ENCODE data around the gene ZFP91.
A peak's percentile ranks its signal among the peaks of the same experiment; 100 is the strongest.
"Not testable (repeated sequence)": the region's sequence is repeated elsewhere in the genome, so short reads cannot be mapped to it uniquely, and the experiment has no call there.

The ZFP91 gene, protein sequence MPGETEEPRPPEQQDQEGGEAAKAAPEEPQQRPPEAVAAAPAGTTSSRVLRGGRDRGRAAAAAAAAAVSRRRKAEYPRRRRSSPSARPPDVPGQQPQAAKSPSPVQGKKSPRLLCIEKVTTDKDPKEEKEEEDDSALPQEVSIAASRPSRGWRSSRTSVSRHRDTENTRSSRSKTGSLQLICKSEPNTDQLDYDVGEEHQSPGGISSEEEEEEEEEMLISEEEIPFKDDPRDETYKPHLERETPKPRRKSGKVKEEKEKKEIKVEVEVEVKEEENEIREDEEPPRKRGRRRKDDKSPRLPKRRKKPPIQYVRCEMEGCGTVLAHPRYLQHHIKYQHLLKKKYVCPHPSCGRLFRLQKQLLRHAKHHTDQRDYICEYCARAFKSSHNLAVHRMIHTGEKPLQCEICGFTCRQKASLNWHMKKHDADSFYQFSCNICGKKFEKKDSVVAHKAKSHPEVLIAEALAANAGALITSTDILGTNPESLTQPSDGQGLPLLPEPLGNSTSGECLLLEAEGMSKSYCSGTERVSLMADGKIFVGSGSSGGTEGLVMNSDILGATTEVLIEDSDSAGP

DNA sequence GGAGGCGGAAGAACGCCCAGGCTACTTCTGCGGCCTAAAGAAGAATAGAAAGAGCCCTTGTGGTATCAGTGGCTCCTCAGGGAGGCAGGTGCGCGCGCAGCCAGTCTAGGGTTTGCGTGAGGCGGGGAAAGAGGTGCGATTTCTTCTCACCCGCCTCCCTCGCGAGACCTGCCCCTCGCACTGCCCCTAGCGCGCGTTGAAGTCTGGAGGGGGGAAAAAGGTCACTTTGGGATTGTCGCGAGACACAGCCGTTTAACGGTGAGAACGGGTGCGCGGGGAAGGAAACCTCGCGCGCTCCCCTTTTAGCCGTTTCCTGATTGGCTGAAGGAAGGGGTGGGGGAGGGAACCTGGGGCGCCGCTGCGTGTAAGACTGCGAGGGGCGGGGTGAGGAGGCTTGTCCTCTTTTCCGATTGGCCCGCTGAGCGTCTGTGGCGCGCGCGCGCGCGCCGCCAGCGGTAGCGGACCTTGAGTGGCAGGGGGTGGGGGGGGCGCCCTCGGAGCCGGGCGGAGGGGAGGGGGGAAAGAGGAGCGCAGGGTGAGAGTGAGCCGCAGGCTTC lies at the start of gene ZFP91:
Gene ZFP91 (plus strand): TSS at position 429 of the 557 bp plus-strand sequence. CDS start 219 bp downstream, outside the sequence.
- DNase-seq (ENCODE audit: low read depth, low spot score) = peak; percentile 94

DNA sequence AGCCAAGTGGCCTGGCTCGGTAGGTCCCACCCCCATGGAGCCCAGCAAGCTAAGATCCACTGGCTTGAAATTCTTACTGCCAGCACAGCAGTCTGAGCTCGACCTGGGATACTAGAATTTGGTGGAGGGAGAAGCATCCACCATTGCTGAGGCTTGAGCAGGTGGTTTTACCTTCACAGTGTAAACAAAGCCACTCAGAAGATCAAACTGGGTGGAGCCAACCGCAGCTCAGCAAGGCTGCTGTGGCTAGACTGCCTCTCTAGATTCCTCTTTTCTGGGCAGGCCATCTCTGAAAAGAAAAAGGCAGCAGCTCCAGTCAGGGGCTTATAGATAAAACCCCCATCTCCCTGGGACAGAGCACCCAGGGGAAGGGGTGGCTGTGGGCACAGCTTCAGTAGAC lies 48.6 kb upstream of the ZFP91 start:
- no peak for DNase-seq (ENCODE audit: low read depth, low spot score)

DNA sequence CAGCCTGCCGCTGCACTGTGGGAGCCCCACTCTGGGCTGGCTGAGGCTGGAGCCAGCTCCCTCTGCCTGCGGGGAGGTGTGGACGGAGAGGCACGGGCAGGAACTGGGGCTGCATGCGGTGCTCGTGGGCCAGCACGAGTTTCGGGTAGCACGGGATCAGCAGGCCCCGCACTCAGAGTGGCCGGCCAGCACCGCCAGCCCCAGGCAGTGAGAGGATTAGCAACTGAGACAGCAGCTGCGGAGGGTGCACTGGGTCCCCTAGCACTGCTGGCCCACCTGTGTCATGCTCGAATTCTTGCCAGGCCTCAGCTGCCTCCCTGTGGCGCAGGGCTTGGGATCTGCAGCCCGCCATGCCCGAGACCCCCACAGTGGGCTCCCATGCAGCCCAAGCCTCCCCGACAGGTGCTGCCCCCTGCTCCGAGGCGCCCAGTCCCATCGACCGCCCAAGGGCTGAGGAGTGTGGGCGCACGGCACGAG lies 47.0 kb upstream of the ZFP91 start:
- no peak for DNase-seq (ENCODE audit: low read depth, low spot score)

DNA sequence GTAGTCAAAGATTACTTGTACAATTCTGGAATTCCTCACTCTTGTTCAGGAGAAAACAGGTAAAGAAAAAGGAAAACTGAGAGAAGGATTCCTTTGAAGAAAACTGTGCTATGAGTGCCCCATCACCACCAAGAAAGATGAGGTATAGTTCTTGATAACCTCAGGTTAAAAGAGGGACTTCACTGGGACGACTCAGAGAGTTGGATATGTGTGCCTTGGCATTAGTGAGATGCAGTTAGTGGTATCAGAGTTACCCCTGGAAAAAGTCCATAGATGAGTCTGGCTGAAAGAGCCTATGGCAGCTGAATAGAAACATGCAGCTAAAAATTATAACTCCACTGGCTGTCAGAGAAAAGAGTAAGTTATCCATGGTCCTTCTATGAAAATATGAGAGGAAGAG lies 32.0 kb upstream of the ZFP91 start:
- DNase-seq (ENCODE audit: low read depth, low spot score) = no peak

DNA sequence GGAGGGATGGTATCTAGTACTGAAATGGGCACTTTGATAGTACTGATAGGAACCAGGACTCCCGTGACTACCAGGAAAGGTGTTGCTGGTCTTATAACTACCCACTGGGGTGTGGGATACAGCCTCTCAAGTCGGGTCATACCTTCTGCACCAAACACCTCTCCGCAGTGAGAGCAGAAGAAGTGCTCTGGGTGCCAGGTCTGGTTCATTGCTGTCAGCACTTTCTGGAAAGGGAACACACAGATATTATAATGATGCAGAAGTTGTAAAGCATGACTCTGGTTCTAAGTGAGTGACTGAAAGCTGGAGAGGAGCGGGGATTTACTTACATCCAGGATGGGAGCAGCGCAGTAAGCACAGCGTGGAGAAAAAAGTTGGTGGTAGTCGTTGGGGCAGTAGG lies 29.2 kb upstream of the ZFP91 start:
- DNase-seq (ENCODE audit: low read depth, low spot score) = no peak

DNA sequence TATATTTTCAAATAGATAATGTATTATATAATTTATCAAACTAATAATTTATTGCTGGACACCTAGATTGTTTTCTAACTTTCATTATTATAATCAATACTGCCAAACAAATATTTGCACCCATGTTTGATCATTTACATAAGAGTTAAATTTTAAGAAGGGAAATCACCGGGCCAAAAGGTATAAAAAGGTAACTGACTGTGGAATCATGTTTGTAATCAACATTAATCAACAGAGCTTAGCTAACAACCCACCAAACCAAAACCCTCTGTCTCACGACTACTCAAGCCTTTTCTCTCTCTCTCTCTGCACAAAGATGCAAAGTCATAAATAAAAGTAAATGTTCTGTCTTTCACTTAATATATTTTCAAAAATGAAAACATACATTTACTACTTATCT lies 18.0 kb upstream of the ZFP91 start:
- DNase-seq (ENCODE audit: low read depth, low spot score) = no peak

DNA sequence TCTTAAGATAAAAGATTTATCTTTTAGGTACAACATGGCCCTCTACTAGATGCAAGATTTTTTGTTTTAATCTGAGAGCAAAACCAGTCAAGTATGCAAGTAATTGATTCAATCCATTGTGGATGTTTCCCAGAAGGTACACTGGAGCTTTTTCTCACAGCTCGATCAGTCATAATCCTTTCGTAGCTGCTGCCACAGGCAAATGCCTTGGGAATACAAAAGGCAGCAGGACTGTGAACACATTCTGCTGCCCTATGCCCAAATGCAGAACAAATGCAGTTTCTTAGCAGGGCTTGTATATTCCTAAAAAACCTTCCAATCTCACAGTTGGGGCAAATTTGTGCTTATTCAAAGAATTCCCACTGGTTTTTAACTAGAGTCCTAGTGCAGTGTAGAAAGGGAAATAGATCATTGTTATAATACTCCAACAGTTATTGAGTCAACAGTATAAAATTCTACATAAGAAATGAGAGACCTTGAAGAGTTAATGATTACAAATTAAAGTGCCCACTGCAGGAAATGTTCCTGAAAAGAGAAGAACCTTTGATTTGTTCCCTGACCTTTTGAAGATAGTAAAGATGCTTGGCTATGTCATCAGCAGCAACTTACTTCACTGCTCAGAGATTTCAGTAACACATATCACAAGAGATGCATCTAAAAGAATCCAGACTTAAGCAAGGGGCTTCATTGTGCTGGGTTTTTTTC lies 17.3 kb upstream of the ZFP91 start:
- no peak for DNase-seq (ENCODE audit: low read depth, low spot score)

DNA sequence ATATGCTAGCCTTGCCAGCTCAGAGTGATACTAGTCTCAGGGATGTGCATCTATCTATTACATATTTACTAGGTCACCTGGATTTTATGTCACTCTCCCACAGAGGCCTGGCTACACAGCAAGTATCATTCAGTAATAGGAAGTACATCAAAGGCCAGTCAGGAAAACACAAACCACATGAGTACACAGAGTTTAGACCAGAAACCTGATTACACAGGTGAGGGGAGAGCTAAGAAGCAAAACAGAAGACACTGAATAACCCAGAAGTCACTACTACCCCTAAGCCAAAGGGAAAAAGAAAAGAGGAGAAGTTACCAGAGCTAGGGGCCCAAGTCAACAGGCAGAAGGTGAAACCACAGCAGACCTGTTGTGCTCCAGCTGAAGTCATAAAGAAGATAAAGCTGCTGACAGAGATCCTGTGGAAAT lies 16.5 kb upstream of the ZFP91 start:
- DNase-seq (ENCODE audit: low read depth, low spot score) = no peak

DNA sequence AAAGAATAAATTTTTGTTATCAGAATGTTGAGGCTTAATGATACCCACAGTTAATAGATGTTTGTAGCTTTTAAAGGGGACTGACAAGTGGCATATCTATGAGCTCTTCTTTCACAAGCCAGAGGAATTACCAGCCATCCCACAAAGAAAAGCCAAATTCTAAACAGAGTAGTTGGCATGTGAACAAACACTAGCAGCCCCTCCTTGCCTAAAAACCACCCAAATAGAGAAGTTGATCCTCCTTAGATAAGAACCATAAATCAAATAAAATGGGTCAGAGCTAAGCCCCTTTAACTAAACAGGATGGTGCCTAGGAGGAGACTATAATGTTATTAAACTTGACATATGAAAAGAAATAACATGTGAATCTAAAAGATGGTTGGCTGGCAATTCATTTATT lies 14.6 kb upstream of the ZFP91 start:
- no peak for DNase-seq (ENCODE audit: low read depth, low spot score)

DNA sequence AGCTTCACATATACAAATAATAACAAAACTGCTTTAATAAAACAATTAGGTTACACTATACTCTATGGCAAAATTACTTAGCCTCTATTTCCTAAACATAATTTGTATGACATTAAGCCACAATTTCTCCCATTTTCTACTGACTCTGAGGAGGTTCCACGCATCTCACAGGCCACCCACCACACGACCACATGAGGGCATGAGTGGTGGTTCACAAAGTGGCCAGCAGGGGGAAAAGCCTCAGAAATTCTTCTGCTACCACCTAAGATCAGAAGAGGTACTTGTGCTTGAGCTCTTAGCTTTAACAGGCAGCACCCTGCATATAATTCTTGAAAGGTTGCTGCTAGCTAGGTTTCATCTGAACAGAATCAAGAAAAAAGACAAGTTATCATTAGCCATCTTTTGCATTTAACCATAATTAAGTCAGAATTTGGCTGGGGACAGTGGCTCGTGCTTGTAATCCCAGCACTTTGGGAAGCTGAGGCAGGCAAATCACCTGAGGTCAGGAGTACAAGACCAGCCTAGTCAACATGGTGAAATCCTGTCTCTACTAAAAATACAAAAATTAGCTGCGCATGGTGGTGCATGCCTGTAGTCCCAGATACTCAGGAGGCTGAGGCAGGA lies 10.9 kb upstream of the ZFP91 start:
- peak; percentile 52 for DNase-seq (ENCODE audit: low read depth, low spot score)

DNA sequence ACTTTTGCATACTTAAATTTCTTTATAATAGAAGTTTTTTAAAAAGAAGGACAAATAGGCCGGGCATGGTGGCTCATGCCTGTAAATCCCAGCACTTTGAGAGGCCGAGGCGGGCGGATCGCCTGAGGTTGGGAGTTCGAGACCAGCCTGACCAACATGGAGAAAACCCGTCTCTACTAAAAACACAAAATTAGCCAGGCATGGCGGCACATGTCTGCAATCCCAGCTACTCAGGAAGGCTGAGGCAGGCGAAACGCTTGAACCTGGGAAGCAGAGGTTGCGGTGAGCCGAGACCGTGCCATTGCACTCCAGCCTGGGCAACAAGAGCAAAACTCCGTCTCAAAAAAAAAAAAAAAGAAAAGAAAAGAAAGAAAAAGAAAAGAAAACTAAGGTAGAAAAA lies 6.0 kb upstream of the ZFP91 start:
- not testable (repeated sequence) for DNase-seq (ENCODE audit: low read depth, low spot score)

DNA sequence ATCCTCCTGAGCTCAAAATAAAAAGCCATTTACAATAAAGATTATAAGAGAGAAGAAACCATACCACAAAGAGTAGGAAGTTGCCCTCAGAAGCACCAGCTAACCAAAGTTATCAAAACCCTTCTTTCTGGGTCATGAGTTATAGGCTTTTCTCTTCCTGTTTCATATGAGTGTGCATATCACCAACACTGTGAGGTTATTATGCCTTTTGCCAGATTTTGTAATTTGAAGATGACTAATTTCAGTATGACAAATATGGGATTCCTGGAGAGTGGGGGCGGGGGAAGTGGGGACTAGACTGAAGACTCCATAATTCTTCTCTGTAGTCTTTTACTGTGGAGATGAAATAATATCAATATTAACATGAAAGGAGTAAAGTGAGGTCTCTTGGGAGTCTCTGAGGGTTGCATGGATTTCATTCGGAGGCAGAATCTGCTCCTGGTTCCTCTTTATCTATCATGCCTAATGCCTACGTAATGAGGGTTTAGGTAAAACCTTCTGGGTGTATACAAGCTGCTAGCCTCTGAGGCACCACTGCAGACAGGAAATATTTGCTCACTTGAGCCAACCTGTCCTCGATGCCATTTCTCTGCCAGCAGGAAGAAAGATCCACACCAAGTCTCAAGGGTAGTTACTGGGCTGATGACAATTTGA lies 5.3 kb upstream of the ZFP91 start:
- DNase-seq (ENCODE audit: low read depth, low spot score) = peak; percentile 47

DNA sequence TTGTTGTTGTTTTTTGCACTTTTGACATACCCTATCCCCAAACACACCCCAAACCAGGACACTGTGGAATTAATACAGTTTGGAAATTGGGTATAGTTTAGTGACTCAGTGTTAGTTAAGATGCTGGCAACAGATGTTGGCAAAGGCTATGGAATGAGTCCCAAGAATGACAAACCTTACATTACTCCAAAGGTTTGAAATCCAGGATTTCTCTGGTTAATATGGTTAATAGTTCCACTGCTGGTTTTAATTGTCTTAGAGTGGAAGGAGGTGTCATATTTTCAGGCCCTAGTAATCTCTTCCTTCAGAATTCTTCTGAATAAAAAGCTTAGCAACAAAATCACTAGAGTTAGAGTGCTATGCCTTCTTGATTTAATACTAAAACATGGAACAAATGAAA lies 4.0 kb upstream of the ZFP91 start:
- no peak for DNase-seq (ENCODE audit: low read depth, low spot score)

DNA sequence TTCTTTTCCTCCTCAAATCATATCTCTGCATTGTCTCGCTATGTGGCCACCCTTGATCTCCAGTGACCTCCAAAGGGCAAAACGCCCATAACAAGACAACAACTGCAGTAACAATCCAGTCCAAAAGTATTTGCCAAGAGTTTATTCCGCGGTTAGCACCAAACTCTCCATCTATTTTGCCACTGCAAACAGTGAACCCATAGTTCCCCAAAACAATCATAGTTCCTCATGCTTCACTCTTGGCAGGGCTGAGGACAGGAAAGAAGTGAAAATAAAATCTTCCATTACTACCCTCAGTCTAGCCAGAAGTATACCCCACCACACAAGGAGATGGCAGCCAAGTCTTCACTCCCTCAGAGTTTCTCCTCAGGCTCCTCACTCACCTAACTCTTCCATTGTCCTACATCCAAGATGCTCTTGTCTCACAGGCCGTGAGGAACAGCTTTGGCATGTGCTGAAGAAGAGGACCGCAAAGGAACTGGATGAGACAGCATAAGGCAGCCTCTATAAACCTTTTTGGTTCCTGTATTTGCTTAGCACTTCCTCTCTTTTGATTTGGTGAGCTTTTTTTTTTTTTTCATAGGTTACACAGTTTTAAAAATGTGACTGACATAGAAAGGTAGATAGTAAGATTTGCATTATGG lies 3.4 kb upstream of the ZFP91 start, which contains the start of gene LPXN:
Gene LPXN (minus strand): TSS at position 480 of the 644 bp plus-strand sequence. CDS start 84 bp downstream, at position 396.
- no peak for DNase-seq (ENCODE audit: low read depth, low spot score)

DNA sequence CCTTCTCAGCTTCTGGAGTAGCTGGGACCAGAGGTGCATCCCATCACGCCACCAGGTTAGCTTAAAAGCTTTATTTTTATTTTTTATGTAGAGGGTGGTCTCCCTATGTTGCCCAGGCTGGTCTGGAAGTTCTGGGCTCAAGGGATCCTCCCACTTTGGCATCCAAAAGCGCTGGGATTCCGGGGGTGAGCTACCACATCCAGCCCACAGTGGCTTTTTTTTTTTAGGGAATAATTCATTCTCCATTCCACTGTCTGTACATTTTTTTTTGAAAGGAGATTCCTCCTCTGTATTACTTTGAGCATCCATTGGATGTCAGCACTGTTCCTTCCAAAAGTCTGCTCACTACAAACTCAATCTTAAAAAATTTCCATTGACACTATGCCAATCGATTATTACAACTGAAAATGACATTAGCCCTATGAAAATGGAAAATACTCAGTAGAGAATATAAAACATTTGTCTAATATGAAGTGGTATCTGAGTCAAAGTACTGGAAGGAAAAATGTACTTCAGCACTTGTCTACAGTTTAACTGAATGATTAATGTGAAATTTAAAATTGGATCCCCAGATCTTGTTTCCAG lies 1.9 kb upstream of the ZFP91 start:
- no peak for DNase-seq (ENCODE audit: low read depth, low spot score)

DNA sequence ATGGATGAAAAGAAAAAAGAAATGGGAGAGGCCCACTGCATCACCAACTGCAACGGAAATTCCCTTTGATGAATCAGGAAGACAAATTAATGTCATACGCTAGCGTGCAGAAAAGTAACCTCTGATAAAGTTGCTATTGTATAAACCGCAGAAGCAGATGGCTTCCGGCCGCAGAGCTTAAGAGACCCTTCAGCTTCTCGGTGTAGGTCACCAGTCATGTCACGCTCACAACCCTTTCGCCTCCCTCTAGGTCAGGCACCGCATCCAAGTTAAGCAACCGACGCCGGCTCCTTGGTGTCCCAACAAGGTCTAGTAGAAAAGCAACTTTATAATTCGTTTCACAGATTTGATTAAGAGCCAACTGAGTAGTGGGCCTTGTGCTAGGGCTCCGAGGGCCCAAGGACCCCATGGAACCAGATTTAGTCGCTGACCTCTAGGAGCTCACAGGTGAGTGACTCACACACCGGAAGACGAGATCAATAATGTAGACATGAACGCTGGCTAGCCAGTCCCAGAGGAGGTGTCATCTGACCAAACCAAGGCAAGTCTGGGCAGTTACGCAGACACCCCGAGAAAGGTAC lies 1.2 kb upstream of the ZFP91 start:
- peak; percentile 70 for DNase-seq (ENCODE audit: low read depth, low spot score)

DNA sequence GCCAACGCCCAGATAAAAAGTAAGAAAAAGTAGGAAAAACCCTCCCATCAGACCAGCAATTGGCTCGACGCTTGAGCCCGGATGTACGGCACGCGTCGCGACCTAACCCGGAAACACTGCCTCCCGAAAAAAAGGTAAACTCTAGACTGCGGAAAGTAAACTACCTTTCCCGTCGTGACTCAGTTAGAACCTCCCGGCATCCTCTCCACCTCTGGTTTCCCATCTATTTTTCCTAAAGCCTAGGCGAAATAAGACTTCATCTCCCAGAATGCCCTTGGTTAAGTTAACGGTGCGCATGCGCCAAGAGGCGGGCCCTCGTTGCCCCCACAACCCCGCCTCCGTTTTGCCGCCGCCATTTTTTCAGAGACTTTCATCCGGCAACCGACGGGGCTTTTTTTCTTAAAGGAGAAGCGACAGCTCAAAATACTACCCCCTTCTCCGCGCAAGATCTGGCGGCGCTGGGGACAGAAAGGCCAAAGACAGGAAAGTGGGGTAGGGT lies 678 bp upstream of the ZFP91 start:
- DNase-seq (ENCODE audit: low read depth, low spot score) = peak; percentile 86

DNA sequence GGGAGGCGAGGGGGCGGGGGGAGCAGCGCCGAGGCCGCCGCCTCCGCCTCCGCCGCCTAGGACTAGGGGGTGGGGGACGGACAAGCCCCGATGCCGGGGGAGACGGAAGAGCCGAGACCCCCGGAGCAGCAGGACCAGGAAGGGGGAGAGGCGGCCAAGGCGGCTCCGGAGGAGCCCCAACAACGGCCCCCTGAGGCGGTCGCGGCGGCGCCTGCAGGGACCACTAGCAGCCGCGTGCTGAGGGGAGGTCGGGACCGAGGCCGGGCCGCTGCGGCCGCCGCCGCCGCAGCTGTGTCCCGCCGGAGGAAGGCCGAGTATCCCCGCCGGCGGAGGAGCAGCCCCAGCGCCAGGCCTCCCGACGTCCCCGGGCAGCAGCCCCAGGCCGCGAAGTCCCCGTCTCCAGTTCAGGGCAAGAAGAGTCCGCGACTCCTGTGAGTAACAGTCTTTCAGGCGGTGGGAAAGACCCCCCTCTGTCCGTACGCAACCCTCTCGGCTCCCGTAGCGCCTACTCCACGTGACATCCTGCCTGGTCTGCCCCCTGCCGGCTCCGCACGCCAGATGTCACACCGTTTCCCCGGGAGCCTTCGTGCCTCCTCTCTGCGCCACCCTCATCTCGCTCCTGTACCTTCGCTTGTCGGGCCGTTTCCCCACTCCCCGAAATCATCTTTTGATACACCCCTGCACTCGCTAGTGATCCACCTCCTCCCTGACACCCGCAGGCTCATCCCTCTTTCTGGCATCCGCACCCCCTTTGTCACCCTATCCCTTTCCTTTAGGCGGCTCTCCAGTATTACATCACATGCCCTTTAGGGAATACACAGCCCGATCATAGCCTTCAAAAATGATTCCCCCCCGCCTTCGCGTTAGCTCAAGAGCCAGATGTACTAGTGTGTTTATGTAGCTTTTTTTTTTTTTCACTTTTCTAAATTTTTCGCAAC lies 598 bp downstream of the ZFP91 start:
- DNase-seq (ENCODE audit: low read depth, low spot score) = peak; percentile 87

DNA sequence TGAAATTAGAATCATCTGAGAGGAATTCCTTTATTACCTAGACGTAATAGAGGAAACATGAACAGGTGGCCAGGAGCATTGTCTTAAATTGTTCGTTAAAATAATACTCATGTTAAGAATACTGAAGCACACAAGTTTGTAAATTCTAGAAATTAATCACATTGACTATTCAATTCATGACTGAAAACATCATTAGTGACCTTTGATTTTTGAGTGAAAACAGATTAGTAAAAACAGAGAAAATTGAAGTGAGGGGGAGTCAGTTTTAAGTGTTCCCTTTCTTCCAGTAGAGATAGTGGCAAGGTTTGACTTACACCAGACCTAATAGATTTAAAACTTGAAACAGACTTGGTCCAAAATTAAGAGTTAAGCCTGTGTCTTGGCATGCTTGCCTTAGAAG lies 1.4 kb downstream of the ZFP91 start:
- no peak for DNase-seq (ENCODE audit: low read depth, low spot score)

All from activated CD4-positive, CD25-positive, alpha-beta regulatory T cell treated with anti-CD3 and anti-CD28 coated beads, Interleukin-2, amount 50 U/mL, for 16 hours (primary cell).